Astrocyte (in vitro differentiated cells and primary cell): ENCODE data around the gene EPAS1.

Source experiments
- CTCF ChIP-seq: IDR thresholded peaks from 2 replicates; pipeline ENCODE4 v1.5.1; 2011; ENCODE audit warnings: low read depth, mild to moderate bottlenecking, inconsistent platforms, low read length, moderate library complexity; ENCODE audit not compliant: insufficient read depth
- EZH2 ChIP-seq: IDR thresholded peaks from 2 replicates; pipeline ENCODE4 v1.6.1; 2012; ENCODE audit warnings: mild to moderate bottlenecking, low read length, inconsistent platforms; ENCODE audit not compliant: insufficient read depth

DNA sequence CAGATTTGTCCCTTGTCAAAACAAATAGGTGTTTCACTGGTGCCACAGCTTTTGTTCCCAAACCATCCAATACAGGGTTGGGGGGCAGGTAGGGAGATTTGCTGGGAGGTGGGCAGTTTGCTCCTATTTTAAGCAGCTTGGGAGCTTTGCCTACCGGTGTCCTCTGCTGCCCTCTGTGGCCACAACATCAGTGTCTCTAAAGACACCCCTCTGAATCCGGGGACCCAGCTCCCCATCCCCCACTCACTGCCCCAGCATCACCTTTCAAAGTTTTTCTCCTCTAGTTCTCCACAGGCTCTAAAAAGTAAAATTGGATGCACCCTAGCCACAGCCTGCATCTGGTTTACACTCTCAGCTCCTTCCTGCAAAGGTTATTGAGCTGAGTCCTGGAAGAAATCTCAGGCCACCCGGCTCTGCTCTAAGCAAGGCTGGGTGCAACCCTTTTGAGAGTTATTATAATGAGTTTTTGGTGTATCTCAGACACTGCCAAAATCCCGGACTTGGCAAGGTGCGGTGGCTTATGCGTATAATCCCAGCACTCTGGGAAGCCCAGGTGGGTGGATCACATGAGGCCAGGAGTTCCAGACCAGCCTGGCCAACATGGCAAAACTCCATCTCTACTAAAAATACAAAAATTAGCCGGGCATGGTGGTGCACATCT is 2.9 kb upstream of the EPAS1 start:
- TF ChIP-seq CTCF: no peak
- no peak for TF ChIP-seq EZH2
